Stimulated activated CD8-positive, alpha-beta memory T cell treated with anti-CD3 and anti-CD28 coated beads, Interleukin-4, amount 100 ng/mL, for 24 hours (primary cell): Measurements from ENCODE around the gene CLASP1.
"Not testable (repeated sequence)": the region's sequence is repeated elsewhere in the genome, so short reads cannot be mapped to it uniquely, and the experiment has no call there.

Experiments used
- DNase-seq: peaks from one replicate; pipeline ENCODE4 v3.0.0-alpha.2; 2020; ENCODE audit warnings: low read depth

CLASP1 gene

GRCh38 chr2:121662656-121663055 lies 13.4 kb upstream of the CLASP1 start:
- DNase-seq, result no peak

- DNase-seq, result no peak
These were observed 10.7 kb upstream of the CLASP1 start for GRCh38 chr2:121659933-121660332.

GRCh38 chr2:121658393-121658792 lies 9.1 kb upstream of the CLASP1 start:
- DNase-seq, result not testable (repeated sequence)

GRCh38 chr2:121653035-121653434 lies 3.8 kb upstream of the CLASP1 start:
- DNase-seq, result no peak

GRCh38 chr2:121650315-121650930 lies 1.2 kb upstream of the CLASP1 start:
- DNase-seq, result no peak

- peak; percentile 93 for DNase-seq
These were observed 493 bp upstream of the CLASP1 start for GRCh38 chr2:121649596-121650314.

GRCh38 chr2:121648206-121649148 lies 785 bp downstream of the CLASP1 start:
- DNase-seq, result peak; percentile 28

- DNase-seq, result no peak
These were observed 1.9 kb downstream of the CLASP1 start for GRCh38 chr2:121647396-121647795.

GRCh38 chr2:121644715-121645114 lies 4.5 kb downstream of the CLASP1 start:
- no peak for DNase-seq

- DNase-seq, result no peak
These were observed 5.4 kb downstream of the CLASP1 start for GRCh38 chr2:121643877-121644276.

- DNase-seq, result no peak
These were observed 8.6 kb downstream of the CLASP1 start for GRCh38 chr2:121640380-121641316.

GRCh38 chr2:121639846-121640245 lies 9.4 kb downstream of the CLASP1 start:
- not testable (repeated sequence) for DNase-seq

- DNase-seq, result no peak
These were observed 10.9 kb downstream of the CLASP1 start for GRCh38 chr2:121638333-121638732.

- no peak for DNase-seq
These were observed 13.9 kb downstream of the CLASP1 start for GRCh38 chr2:121635371-121635770.

GRCh38 chr2:121634354-121635307 lies 14.6 kb downstream of the CLASP1 start:
- DNase-seq, result no peak

- DNase-seq, result no peak
These were observed 15.8 kb downstream of the CLASP1 start for GRCh38 chr2:121633463-121633862.

- no peak for DNase-seq
These were observed 21.7 kb downstream of the CLASP1 start for GRCh38 chr2:121627525-121628050.

- DNase-seq, result no peak
These were observed 22.3 kb downstream of the CLASP1 start for GRCh38 chr2:121626777-121627524.

- DNase-seq, result no peak
These were observed 23.3 kb downstream of the CLASP1 start for GRCh38 chr2:121625953-121626352.
